VCaP (cell line): ENCODE data around the gene DPAGT1.
"Not testable (repeated sequence)": the region's sequence is repeated elsewhere in the genome, so short reads cannot be mapped to it uniquely, and the experiment has no call there.

Source experiments
- H3K27ac ChIP-seq: fragments of 450-650 bp; 2 replicates; pipeline ENCODE4 v1.5.1; 2017
- CTCF ChIP-seq: fragments of 450-650 bp; conservative IDR thresholded peaks from 2 replicates; pipeline ENCODE4 v1.5.1; 2017; ENCODE audit warnings: mild to moderate bottlenecking, moderate library complexity

The DPAGT1 gene

DNA sequence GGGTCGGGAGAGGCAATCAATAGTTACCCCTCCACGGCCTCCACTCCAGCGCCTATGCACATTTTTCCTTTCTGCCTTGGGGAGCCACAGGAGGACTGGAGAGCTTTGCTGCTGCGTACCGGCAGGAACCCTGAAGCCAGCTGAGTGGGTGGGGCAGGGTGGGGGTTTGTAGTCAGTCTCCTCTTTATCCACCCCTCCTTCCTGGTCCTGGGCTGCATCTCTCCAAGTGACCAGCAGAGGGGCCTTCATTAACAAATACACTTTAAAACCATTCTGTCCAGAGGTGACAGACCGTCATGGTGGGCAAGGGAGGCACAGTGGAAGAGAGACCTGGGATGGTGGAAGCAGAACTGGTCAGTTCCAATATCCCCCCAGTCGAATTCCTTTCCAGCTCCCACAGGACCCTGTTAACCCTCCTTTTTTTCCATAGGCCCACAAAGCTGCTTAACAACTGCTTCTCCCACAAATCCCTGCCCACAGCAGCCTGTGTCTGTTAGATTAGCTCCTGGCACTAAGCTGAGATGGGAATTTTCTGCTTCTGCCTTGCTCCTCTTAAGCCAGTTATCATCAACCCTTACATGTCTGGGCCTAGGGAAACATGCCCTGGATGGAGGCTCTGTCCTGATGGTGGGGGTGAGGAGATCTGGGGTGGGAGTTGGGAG lies 43.3 kb upstream of the DPAGT1 start:
- no peak overlapping the region for H3K27ac ChIP-seq
- peak; percentile 79 for TF ChIP-seq CTCF

DNA sequence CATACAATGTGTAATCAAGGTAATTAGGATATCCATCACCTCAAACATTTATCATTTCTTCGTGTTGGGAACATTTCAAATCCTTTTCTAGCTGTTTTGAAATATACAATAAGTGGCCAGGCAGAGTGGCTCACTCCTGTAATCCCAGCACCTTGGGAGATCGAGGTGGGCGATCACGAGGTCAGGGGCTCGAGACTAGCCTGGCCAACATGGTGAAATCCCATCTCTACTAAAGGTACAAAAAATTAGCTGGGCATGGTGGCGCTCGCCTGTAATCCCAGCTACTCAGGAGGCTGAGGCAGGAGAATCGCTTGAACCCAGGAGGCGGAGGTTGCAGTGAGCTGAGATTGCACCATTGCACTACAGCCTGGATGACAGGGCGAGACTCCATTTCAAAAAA lies 37.6 kb upstream of the DPAGT1 start:
- H3K27ac ChIP-seq: not testable (repeated sequence)

- peak; percentile 77 for TF ChIP-seq CTCF
- no peak overlapping the region for H3K27ac ChIP-seq
Observed at GRCh38 chr11:119134389-119134978, 32.8 kb upstream of the DPAGT1 start.

DNA sequence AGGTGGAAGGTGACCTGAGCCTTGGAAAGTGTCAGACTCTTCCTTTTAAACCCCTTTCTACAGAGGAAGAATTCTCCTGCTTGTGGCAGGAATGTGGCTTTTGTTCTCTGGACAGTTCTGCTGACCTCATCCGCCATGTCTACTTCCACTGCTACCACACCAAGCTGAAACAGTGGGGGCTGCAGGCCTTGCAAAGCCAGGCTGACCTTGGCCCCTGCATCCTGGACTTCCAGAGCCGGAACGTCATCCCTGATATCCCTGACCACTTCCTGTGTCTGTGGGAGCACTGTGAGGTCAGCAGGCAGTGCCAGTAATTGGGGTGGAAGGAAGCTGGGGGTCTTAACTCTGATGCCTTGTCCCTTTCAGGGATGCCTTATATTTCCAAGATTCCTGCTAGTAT lies 29.0 kb upstream of the DPAGT1 start:
- no peak for TF ChIP-seq CTCF

DNA sequence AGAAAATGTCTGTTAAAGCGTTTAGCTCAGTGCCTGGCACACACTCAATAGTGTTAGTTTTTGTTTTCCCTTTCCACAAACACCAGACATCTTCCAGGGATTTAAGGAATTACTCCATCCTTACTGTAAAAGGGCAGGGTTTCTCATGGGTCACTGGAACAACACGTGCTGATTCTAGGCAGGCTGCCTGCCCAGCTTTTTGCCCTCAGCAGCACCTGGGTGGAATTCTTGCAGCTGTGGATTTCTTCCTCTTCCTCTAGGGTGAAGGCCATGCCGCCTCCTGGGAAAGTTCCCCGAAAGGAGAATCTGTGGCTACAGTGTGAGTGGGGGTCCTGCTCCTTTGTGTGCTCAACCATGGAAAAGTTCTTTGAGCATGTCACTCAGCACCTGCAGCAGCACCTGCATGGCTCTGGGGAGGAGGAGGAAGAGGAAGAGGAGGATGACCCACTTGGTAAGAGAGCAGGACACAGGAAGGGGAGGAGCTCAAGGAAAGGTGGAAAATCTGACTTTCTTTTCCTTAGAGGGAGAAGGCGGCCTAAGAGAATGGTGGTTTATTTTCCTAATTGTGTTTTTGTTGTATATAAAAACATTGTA lies 25.1 kb upstream of the DPAGT1 start:
- no peak overlapping the region for H3K27ac ChIP-seq
- no peak for TF ChIP-seq CTCF

More for the DNA sequence above, 29.0 kb upstream of the DPAGT1 start:
- no peak overlapping the region for H3K27ac ChIP-seq

DNA sequence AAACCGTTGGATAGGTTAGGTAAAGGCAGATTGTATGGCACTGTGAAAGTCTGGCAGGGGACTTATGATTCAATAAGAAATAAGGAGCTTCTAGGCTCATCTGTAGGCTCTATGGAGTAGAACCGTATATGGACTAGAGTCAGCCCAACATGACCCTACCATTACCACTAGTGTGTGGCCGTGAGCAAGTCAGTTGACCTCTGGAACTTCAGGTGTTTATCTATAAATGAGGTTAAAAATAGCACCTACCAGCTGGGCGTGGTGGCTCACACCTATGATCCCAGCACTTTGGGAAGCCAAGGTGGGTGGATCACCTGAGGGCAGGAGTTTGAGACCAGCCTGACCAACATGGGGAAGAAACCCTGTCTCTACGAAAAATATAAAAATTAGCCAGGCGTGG lies 24.2 kb upstream of the DPAGT1 start:
- H3K27ac ChIP-seq: no peak overlapping the region
- no peak for TF ChIP-seq CTCF

- TF ChIP-seq CTCF: no peak
- H3K27ac ChIP-seq: peak overlapping the region; percentile 87
Observed at GRCh38 chr11:119121811-119122124, 20.1 kb upstream of the DPAGT1 start.
